Fibroblast of villous mesenchyme (primary cell): Measurements from ENCODE around the gene PDGFA. TPM values are rescaled to one million over a fixed set of nuclear protein-coding genes. Genes with fewer than 3 reads are reported as not detected.

Source experiments
- DNase-seq: peaks from one replicate; pipeline ENCODE4 v3.0.0-alpha.2; 2010; ENCODE audit warnings: low read depth
- H3K4me3 ChIP-seq: 2 replicates; pipeline ENCODE4 v1.5.1; 2011; ENCODE audit warnings: low read depth, mild to moderate bottlenecking, low read length
- CTCF ChIP-seq: IDR thresholded peaks from 2 replicates; pipeline ENCODE4 v1.5.1; 2012; ENCODE audit warnings: low read depth, mild to moderate bottlenecking, low read length; ENCODE audit not compliant: insufficient read depth
- total RNA-seq: library from RNA; depleted of rRNA; stranded (reverse); fragments of >200 nt; gene quantifications from 2 replicates; pipeline ENCODE4 v1.2.3, GENCODE V29; 2012

PDGFA gene
- total RNA-seq, 1 donor: 43.2 TPM

GRCh38 chr7:500521-501420 lies 18.9 kb downstream of the PDGFA start:
- TF ChIP-seq CTCF: no peak
- DNase-seq: no peak
- no peak overlapping the region for H3K4me3 ChIP-seq

DNA sequence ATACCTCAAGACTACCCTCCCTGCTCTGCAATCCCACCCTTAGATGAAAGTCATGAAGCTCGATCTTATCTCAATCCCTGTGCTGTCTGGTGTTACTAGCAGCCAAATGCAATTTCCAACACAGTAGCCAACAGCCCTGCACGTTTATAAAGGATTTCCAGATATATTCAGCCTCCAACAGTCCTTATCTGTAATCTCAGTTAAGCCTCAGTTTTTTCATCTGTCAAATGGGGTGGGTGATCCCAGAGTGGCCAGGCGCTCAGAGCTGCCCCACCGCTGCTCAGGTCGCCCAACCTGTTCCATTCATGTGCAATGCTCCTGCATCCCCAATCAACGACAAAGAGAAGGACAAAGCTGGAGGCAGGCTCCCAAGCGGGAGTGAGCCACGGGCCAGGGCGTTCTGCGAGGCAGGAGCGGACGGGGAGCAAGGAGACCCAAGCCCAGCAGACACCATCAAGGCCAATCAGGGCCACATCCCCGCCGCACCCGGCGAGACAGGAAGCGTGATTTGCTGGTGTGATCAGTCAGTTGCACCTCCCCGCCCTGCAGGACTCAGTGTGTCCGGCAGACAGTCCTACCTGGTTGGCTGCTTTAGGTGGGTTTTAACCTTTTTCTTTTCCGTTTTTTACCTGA lies 19.7 kb downstream of the PDGFA start:
- no peak for DNase-seq
- no peak for TF ChIP-seq CTCF
- H3K4me3 ChIP-seq: no peak overlapping the region

DNA sequence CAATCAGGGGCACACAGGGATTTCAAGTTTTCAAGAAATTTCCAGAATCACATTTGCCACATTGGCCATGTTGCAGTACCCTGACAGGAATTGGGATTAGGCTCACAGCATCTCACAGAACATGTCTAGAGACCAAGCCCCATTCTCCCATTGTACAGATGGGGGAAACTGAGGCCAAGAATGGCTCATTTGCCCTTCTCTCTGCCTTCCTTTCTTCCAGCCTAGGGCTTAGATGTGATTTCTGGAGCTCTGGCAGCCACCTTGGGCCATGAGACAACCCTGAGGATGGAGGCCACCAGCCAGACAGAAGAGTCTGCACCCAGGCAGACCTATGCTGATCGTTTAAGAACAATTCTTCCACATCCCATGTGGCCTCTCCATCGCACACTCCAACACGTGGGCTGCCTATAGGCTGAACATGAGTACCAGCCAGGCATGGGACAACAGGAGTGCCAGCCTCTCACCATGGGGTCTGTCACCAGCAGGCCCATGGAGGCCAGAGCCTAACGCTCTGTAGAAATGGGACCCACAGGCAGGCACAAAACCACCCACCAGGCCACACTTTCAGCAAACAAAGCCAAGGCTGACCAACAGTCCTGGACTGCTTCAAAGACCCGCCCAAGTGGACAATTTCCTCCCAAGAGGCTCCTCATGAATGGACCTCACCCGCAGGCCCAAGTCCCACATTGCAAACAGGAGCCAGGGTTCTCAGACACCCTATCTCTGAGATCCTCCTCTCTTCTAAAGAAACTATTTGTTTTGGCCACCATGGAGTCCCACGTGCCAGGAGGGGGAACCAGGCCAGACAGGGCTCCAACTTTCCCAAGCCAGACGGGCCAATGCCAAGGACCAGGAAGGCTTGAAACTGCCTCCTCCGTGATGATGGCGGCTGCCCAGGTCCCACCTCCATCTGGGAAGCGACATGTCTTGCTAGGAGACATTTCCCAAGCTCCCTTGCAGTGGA lies 20.7 kb downstream of the PDGFA start:
- no peak for DNase-seq
- H3K4me3 ChIP-seq: no peak overlapping the region
- no peak for TF ChIP-seq CTCF

GRCh38 chr7:497946-498655 lies 21.5 kb downstream of the PDGFA start:
- no peak for TF ChIP-seq CTCF

DNA sequence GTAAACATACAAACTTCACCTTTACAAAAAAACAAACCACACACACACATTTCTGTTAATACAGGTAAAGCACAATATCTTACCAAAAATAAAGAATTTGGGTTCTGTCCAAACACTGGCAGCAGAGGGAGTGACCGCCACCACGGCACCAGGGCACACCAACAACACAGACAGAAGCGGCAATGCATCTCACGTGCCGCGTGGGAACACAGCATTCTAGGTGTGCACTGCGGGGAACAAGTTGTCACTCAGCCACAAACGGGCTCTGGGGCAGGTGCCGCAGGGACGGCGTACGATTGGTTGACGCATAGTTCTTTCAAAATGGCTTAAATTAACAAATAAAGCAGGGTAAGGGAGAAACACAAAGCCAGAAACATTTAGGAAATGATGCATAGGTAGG lies 22.3 kb downstream of the PDGFA start:
- no peak overlapping the region for H3K4me3 ChIP-seq
- no peak for DNase-seq
- no peak for TF ChIP-seq CTCF

More at GRCh38 chr7:497946-498655, 21.5 kb downstream of the PDGFA start:
- DNase-seq: no peak
- no peak overlapping the region for H3K4me3 ChIP-seq
